SIG-M5 treated with dmso at 0.1 percent for 504 hours (cell line): ENCODE results near the gene ATL3.
A peak's percentile ranks its signal among the peaks of the same experiment; 100 is the strongest.

Source experiments
- DNase-seq: peaks from one replicate; lab custom pipeline; 2025; ENCODE audit not compliant: unreplicated experiment; lab: John Stamatoyannopoulos, UW

Gene ATL3, protein sequence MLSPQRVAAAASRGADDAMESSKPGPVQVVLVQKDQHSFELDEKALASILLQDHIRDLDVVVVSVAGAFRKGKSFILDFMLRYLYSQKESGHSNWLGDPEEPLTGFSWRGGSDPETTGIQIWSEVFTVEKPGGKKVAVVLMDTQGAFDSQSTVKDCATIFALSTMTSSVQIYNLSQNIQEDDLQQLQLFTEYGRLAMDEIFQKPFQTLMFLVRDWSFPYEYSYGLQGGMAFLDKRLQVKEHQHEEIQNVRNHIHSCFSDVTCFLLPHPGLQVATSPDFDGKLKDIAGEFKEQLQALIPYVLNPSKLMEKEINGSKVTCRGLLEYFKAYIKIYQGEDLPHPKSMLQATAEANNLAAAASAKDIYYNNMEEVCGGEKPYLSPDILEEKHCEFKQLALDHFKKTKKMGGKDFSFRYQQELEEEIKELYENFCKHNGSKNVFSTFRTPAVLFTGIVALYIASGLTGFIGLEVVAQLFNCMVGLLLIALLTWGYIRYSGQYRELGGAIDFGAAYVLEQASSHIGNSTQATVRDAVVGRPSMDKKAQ

DNA sequence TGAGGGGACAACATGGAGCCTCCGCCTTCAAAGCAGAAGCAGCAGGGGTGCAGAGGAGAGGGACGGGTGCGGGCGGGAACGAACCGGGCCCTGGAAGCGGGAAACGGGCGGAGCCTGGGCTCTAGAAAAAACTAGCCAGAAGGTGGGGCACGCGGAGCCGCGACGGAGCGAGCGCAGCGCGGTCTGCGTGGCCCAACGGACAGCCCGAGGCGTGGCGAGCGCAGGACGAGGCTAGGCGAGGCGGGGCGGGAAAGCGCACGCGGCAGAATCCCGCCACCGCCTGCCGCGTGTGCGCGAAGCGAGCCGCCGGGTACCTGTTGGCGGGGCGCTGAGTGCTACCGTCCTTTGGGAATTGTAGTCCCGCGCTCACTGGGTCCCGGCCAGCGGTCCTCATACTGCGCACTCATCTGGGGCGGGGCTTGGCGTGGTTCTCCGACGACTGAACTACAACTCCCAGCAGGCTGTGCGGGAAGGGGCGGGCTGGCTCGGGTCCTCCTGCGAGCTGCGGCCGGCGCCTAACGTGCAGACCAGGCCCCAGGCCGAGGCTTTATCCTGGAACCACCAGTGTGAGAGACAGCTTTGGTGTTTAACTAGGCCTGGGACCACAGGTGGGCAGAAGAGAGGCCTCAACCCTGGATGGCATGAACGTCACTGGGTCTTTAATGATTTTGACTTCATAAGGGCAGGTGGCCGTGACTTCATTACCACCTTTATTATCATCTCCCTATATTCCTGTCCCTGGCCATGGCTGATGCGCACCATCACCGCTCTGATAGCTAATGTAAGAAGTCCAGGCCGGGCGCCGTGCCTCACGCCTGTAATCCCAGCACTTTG, at the start of gene ATL3:
ATL3 (minus strand) TSS at position 55 of the 834 bp plus-strand sequence; CDS start at position 14, 41 bp downstream.
- DNase-seq, result peak; percentile 92

DNA sequence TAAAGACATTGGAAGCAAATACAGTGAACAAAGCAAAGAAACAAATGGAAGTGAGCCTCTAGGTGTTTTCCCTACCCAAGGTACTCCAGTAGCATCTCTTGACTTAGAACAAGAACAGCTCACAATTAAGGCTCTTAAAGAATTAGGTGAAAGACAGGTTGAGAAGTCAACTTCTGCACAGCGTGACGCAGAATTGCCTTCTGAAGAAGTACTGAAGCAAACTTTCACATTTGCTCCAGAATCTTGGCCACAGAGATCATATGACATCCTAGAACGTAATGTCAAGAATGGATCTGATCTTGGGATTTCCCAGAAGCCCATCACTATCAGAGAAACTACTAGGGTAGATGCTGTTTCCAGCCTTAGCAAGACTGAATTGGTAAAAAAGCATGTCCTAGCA, 49.4 kb upstream of the ATL3 start:
- no peak for DNase-seq

DNA sequence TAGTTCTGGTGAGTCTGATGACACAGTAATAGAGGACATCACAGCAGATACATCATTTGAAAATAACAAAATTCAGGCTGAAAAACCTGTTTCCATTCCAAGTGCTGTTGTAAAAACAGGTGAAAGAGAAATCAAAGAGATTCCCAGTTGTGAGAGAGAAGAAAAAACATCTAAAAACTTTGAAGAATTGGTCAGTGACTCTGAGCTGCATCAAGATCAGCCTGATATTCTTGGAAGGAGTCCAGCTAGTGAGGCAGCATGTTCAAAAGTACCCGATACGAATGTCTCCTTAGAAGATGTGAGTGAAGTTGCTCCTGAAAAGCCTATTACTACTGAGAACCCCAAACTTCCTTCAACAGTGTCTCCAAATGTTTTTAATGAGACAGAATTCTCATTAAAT, 48.8 kb upstream of the ATL3 start:
- no peak for DNase-seq

DNA sequence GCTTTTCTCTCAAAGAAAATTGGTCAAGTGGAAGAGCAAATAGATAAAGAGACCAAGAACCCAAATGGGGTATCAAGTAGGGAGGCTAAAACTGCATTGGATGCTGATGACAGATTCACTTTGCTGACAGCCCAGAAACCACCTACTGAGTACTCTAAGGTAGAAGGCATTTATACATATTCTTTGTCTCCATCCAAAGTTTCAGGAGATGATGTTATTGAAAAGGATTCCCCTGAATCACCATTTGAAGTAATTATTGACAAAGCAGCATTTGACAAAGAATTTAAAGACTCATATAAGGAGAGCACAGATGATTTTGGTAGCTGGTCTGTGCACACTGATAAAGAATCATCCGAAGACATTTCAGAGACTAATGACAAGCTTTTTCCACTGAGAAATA, 47.8 kb upstream of the ATL3 start:
- no peak for DNase-seq

DNA sequence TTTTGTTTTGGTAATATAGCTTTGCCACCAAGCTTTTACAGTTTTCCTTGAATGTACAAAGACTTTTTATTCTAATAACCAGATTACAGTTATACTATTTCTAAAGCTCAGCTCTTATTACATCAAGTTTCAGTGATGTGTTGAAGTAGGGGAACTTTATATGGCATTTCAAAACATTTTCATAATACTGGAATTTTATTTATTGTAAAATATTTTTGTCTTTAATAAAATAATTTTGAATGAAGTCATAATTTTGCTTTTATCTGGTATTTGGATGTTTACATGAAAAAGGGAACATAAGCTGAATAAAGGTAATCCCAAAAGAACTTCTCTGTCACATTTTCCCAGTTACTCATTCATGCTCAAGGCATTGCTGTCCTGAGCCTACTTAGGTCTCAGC, 44.9 kb upstream of the ATL3 start:
- no peak for DNase-seq

DNA sequence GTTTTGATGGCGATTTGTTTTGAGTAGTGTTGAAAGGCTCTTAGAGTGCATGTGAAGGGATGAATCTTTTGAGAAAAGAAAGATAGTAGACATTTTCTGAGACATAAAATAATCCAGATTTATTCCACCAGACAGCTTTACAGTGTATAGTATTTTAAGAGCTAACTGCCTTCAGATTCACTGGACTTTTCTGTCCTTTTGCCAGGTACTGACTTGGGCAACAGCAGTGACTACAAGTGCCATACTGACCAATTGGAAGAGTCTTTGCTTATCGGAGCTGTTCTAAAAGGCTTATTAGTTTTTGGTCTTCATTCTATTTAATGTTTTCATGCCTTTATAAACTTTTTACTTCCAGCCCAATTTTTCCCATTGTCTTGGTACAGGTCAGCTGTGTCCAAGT, 42.6 kb upstream of the ATL3 start:
- no peak for DNase-seq

DNA sequence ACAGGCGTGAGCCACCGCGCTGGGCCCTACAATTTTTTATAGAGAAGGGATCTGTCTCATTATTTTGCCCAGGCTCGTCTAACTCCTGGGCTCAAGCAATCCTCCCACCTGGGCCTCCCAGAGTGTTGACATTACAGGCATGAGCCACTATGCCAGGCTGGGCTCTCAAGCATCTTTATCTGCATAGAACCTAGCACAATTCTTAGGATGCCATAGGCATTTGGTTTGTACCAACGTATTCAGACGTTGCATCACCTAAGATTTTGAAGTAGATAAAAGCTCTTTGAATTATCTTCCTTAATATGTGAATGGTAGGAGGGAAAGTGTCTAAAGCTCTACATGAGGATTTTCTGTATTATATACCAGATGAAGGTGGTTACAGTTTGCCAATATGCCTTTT, 40.7 kb upstream of the ATL3 start:
- no peak for DNase-seq

DNA sequence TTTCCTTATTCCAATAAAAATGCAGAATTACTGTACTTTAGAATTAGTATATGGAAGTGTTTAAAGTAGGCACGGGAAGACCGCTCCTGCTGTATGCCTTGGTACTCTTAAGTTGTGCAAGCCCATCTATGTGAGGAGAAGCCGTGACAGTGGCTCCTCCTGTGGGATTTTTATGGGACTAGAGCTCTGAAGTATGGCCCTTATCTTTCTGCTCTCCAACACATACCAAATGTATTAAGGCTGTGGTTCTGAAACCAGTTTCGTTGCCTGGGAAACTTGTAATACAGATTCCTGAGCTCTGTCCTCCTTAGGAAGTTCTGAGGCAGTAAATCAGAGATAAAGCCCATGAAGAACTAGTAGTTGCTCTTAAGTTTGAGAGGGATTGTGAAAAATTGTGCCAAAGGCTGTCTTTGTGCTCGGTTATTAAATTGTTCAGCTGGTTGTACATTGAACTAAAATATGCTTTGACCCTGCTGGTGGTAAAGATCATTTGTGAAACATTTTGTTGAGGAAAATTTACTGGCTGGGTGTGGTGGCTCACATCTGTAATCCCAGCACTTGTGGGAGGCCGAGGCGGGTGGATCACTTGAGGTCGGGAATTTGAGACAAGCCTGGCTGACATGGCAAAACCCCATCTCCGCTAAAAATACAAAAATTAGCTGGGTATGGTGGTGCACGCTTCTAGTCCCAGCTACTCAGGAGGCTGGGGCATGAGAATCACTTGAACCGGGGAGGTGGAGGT, 39.5 kb upstream of the ATL3 start:
- no peak for DNase-seq

DNA sequence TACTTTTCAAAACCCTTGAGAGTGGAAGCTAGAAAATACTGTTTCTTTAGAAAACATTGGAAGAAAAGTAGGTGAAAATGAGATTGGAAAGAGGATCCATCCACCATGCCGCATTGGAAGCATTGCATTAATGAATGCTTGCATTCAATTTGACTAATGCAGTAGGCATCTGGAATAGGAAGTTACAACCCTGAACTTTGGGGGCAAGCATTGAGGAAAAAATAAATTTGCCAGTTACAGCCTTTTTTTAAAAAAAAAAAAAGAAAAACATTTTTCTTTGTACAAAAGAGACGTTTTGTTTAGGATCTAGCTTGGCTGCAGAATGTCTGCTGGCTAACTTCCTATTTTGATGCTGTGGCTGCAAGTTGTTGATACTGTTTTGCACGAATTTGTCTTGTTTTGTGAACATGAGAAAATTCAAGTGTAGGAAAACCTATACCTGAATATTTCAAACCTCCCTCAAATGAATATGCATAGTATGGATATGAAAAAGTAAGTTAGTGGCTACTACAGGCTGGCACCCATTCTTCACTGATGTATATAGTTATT, 38.2 kb upstream of the ATL3 start:
- no peak for DNase-seq

DNA sequence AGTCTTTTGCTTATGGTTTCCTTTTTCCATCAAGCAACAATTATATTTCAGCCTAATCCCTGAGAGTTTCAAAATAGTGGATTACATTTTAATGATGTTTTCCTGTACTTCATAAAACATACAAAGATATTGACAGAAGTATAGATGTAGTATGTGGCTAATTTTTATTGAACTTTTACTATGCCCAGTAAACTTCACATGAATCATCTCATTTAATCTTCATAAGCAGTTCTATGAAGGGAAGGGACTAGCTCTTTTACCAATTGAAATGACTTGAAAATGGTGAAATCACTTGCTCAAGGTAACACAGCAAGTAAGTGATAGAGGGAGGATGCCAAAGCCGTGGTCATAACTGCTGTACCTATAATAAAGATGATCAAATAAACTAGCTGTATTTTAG, 37.6 kb upstream of the ATL3 start:
- no peak for DNase-seq

DNA sequence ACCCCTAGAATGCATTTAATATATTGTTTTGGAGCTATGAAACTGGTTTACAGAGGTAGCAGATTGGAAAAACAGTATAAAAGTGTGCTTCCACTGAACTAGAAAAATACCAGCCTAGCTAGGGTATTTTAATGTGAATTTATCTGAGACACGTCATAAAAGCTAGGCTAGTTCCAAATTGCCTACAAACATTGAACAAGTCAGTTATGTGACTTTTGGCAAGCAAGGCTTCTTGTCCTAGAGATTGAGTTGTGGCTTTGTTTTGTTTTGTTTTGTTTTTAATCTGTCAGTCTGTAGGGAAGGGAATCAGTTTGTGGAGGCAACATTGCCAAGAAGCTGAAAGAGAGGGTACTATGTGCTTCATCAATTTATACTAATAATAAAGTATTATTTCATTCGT, 34.4 kb upstream of the ATL3 start:
- no peak for DNase-seq

DNA sequence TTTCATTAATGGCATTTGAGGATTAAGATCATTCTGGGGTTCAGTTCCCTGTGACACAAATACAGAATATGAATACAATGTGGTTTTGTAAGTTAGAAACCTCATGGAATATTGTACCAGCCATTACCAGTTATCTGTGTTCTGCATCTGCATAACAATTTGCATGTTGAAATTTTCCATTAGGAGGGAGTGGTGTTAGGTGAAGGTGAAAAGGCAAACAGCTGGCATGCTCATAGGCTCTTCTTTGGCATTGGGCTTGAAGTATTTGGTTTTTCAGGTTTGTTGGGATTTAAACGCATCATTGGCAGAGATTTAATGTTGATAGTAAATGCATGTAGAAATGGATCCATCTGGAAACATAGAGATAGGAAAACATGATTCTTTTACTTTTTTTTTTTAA, 28.7 kb upstream of the ATL3 start:
- DNase-seq, result peak; percentile 24

DNA sequence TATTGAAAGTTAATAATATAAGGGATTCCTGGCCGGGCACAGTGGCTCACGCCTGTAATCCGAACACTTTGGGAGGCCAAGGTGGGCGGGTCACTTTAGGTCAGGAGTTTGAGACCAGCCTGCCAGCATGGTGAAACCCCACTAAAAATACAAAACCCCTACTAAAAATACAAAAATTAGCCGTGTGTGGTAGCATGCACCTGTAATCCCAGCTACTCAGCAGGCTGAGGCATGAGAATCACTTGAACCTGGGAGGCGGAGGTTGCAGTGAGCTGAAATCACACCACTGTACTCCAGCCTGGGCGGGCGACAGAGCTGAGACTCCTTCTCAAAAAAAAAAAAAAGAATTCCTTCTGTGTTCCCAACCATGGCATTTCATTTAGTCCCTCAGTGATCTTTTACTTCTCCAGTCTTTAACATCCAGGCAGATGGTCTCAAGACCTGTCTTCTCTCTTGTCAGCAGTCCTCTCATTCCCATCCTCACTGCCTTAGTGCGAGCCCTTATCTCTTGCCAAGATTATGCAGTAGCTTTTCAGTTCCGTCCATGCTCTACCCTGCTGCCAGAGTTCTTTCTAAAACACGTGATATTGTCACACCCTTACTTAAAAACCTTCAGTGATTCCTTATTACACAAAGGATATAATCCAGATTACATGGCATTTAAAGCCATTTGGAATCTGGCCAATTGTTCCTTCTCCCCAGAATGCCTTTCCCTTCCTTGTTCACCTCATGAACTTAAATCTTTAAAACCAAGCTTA, 28.0 kb upstream of the ATL3 start:
- DNase-seq, result no peak

DNA sequence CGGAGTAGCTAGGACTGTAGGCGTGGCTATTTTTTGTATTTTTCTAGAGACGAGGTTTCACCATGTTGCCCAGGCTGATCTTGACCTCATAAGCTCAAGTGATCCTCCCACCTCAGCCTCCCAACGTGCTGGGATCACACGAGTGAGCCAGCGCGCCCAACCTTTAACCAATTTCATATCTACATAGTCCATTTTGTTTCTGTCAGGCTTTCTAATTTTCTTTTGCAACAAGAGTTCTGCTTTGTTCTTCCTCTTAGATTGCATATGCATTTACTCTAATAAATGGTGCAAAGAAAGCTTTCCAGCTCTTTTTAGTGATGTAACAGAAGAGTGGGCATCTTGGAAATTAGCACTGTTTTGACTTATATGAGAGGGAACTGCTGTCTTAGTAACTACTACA, 23.4 kb upstream of the ATL3 start:
- DNase-seq, result no peak

DNA sequence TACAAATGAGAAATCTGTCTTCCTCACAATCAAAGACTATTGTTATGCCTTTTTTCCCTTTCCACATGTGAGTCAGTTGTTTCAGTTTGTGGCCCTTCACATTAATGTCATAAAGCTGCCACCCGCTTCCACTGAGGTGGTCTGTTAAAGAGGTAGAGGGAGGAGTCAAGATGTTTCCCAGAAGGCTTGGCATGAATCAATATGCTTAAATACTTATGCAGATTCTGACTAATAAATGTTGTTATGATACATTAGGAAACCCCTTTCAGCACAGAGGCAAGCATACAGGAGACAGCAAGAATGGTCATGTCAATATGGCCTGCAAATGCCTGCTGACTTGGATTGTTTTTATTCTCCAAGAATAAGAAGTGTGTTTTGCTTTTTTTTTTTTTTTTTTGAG, 16.7 kb upstream of the ATL3 start:
- DNase-seq, result no peak

DNA sequence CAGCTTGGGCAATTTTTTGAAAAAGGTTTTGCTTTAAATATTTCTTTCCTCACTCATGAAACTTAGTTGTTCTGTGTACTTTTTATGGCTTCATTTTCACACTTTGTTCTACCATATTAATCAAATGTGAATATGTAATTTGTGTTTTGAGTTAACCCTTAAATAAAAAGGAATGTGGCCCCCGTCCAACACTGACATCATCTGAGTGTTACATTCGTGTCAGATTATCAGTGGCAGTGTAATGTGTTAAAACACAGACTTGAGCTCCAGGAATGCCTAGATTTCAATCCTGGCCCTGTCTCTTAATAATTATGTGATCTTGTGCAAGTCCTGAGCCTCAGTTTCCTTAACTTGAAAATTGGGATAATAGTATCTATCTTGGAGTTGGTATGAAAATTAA, 15.8 kb upstream of the ATL3 start:
- DNase-seq, result no peak

DNA sequence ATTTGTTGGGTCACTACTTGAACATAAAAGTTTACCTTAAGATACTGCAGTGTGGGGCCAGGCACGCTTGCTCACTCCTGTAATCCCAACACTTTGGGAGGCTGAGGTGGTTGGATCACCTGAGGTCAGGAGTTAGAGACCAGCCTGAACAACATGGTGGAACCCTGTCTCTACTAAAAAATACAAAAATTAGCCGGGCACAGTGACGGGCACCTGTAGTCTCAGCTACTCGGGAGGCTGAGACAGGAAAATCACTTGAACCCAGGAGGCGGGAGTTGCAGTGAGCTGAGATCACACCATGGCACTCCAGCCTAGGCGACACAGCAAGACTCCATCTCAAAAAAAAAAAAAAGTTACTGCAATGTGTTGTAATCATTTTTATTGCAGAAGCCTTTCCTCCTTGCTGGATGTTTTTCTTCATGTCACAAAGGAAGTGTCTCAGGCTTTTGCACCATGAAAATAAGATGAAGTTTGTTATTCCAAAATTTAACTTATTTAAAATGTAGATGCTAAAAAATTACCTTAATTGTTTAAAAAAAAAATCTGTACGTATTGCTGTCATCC, 14.1 kb upstream of the ATL3 start:
- peak; percentile 68 for DNase-seq

DNA sequence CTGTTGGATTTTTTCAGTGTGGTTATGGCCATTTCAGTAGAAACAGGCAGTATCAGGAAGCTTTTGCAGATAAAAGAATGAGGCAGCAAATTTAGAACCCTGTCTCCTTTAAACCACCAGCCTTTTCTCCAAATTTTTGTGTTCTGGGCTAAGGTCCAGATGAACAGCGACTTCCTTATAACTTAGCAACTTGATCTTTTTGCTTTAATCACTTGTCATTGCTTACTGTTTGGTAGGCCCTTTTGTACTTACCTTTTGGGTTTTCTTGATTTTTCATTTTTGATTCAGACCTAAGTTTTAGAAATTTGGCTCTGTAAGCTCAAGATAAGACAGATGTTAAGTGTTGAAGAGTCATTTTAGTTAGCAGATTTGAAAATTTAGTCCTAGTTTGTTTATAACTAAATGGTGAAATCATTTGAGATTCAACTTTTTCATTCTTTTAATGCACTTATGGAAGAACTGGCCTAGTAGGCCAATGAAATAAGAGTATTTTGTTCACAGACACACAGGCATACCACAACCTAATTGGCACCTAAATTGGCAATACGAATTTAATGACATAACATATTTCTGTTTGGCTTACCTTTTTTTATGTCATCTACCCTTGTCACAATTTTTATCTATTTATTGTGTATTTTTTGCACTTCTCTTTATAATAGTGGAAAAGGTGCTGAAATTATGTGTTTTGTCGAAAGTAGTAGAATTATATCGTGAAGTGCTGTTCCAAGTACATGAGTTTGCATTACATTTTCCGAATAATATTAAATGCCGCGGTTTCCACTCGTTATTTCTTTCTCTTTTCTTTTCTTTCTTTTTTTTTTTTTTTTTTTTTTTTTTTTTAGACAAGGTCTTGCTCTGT, 12.2 kb upstream of the ATL3 start:
- peak; percentile 36 for DNase-seq
